Testis (tissue), 3 donors: ENCODE data around the gene MAML2. TPM values are rescaled to one million over a fixed set of nuclear protein-coding genes. Genes with fewer than 3 reads are reported as not detected.

Experiments used
- DNase-seq: peaks from one replicate; pipeline ENCODE4 v3.0.0-alpha.2; 2019
- H3K27ac ChIP-seq, 2 donors: fragments of 200-600 bp; sonication (generic); one replicate each; pipeline ENCODE4 v1.5.1; 2019
- H3K27me3 ChIP-seq: fragments of 200-600 bp; sonication (generic); one replicate; pipeline ENCODE4 v1.5.1; 2019
- H3K36me3 ChIP-seq: fragments of 200-600 bp; sonication (generic); one replicate; pipeline ENCODE4 v1.5.1; 2017; ENCODE audit warnings: low read depth; ENCODE audit errors: missing control alignments
- H3K4me1 ChIP-seq: fragments of 200-600 bp; sonication (generic); one replicate; pipeline ENCODE4 v1.5.1; 2019
- H3K4me3 ChIP-seq, 2 donors: fragments of 200-600 bp; sonication (generic); one replicate each; pipeline ENCODE4 v1.5.1; 2017 to 2019
- H3K9me3 ChIP-seq: fragments of 200-600 bp; sonication (generic); one replicate; pipeline ENCODE4 v1.5.1; 2017
- POLR2A ChIP-seq: fragments of 450-650 bp; IDR thresholded peaks from one replicate; pipeline ENCODE4 v1.6.1; 2017; ENCODE audit warnings: antibody characterized with exemption, mild to moderate bottlenecking, moderate library complexity
- WGBS, 2 donors: methylation state at CpG; one replicate each; pipeline ENCODE4 v1.1.5; 2018; 5-methylcytosine and 5-hydroxymethylcytosine counted together
- intact Hi-C: fragments of 100-400 bp; cut with DNase I; formaldehyde crosslinking; loops from one replicate; pipeline ENCODE4 v1.15.1; 2023; ENCODE audit warnings: low total_unique reads
- polyA plus RNA-seq: library from polyadenylated mRNA; stranded (reverse); fragments of 350-450 nt; fragmentation: Illumina TruSeq; extraction: RNeasy Lipid Tissue Mini Kit (QIAGEN cat#74804); gene quantifications from one replicate; pipeline ENCODE4 v1.2.3, GENCODE V29; 2014; ENCODE audit warnings: low read depth, low replicate concordance; ENCODE audit not compliant: insufficient read depth
- total RNA-seq, 2 donors: library from RNA; depleted of rRNA; stranded (reverse); fragments of >200 nt; gene quantifications; one replicate each; pipeline ENCODE4 v1.2.3, GENCODE V29; 2016
- TF ChIP-seq, protein P1 (sequence below), 3 experiments: fragments of 450-650 bp in 2 of 3; fragments of 200-600 bp in 1 of 3; sonication (generic) in 1 of 3; IDR thresholded peaks; one replicate each; pipeline ENCODE4 v1.5.1; 2016 to 2019; ENCODE audit warnings: antibody characterized with exemption in 3 of 3, mild to moderate bottlenecking in 2 of 3, moderate library complexity in 1 of 3

Gene MAML2
- total and polyA plus RNA-seq, 3 donors from 2014 or later, result 5.1 to 23.6 (median 17.6) TPM

DNA sequence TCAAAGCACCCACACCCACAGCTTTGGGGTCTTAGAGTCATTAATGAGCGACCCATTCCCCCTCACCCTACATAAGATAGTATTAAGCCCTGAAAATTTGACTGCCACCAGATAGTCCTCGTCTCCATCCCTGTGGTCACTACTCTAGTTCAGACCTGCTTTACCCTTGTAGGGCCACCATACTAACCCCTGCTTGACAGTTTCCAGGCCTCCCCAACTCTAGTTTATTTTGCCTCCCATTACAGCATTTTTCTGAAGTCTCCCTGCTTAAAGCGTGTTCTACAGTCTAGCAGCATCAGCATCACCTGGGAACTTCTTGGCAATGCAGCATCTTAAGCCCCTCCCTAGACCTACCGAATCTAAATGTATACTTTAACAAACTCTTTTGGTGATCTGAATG lies 192.4 kb downstream of the MAML2 start:
- 88 to 96% methylated on average over 4 of the region's 4 CpGs for WGBS, 2 donors
- TF ChIP-seq, protein P1, sequence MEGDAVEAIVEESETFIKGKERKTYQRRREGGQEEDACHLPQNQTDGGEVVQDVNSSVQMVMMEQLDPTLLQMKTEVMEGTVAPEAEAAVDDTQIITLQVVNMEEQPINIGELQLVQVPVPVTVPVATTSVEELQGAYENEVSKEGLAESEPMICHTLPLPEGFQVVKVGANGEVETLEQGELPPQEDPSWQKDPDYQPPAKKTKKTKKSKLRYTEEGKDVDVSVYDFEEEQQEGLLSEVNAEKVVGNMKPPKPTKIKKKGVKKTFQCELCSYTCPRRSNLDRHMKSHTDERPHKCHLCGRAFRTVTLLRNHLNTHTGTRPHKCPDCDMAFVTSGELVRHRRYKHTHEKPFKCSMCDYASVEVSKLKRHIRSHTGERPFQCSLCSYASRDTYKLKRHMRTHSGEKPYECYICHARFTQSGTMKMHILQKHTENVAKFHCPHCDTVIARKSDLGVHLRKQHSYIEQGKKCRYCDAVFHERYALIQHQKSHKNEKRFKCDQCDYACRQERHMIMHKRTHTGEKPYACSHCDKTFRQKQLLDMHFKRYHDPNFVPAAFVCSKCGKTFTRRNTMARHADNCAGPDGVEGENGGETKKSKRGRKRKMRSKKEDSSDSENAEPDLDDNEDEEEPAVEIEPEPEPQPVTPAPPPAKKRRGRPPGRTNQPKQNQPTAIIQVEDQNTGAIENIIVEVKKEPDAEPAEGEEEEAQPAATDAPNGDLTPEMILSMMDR (IDR thresholded peaks at IDR 0.05), result no peak
- TF ChIP-seq POLR2A, result no peak
- H3K9me3 ChIP-seq, result no peaks in the 10 kb centered on the region
- peaks cover 15% of the 10 kb centered on the region for H3K4me1 ChIP-seq
- no peak for DNase-seq
- H3K4me3 ChIP-seq, result no peak overlapping the region
- H3K36me3 ChIP-seq, result no peaks in the 10 kb centered on the region
- H3K27ac ChIP-seq, result no peak overlapping the region
- intact Hi-C loops, result no loop called here
- H3K27me3 ChIP-seq, result no peaks in the 10 kb centered on the region

- no peak overlapping the region for H3K27ac ChIP-seq
- intact Hi-C loops, result no loop called here
Observed at GRCh38 chr11:96149743-96150555, 193.0 kb downstream of the MAML2 start.

DNA sequence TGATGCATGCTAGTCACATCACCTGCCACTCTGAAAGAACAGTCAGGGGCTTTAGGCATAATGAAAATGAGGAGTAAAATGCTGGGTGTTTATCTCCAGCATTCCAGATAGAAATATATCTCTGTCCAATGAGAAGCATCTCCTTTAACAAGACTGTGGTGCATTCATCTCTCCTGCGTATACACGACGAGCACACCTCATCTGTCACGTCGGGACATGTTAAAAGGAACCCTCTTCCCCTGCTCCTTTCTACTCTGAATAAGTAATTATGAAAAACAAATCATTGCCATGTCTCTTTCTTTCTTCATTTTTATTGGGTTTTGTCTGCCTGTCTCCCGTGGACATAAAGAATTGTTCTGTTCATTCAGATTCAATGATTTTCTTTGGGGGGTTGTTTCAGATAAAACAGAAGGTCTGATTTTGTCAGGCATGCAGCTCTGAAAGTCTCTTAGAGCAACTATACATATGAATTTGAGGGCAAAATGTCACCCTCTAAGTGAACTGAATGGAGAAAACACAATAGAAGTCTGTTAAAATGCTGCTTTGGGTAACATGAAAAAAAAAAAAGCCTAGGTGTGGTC lies 195.0 kb downstream of the MAML2 start:
- Histone ChIP-seq H3K4me1 (no peaks in the 10 kb centered on the region), H3K4me3 (no peak overlapping the region), H3K27me3 (no peaks in the 10 kb centered on the region), H3K27ac (no peak overlapping the region), H3K36me3 (no peaks in the 10 kb centered on the region), H3K9me3 (no peaks in the 10 kb centered on the region)
- no peak for DNase-seq
- intact Hi-C loops, result no loop called here
- TF ChIP-seq POLR2A, result no peak
- TF ChIP-seq, protein P1 (IDR thresholded peaks at IDR 0.05), result no peak
- WGBS, 2 donors, result 79 to 86% methylated on average over 6 of the region's 6 CpGs

More at GRCh38 chr11:96149743-96150555, 193.0 kb downstream of the MAML2 start:
- Histone ChIP-seq H3K4me3 (no peak overlapping the region), H3K9me3 (no peaks in the 10 kb centered on the region), H3K36me3 (no peaks in the 10 kb centered on the region), H3K4me1 (peaks cover 9% of the 10 kb centered on the region), H3K27me3 (no peaks in the 10 kb centered on the region)
- no peak for TF ChIP-seq POLR2A
- TF ChIP-seq, protein P1 (IDR thresholded peaks at IDR 0.05), result no peak
- no peak for DNase-seq
- WGBS, 2 donors, result 73 to 83% methylated on average over 7 of the region's 7 CpGs

GRCh38 chr11:96147186-96147585 lies 195.8 kb downstream of the MAML2 start:
- Histone ChIP-seq H3K27ac (no peak overlapping the region), H3K9me3 (no peaks in the 10 kb centered on the region), H3K36me3 (no peaks in the 10 kb centered on the region), H3K27me3 (no peaks in the 10 kb centered on the region), H3K4me1 (no peaks in the 10 kb centered on the region), H3K4me3 (no peak overlapping the region)
- 84% methylated on average over 2 of the region's 2 CpGs for WGBS, 2 donors
- TF ChIP-seq, protein P1 (IDR thresholded peaks at IDR 0.05), result no peak
- no peak for TF ChIP-seq POLR2A
- intact Hi-C loops, result no loop called here
- no peak for DNase-seq

DNA sequence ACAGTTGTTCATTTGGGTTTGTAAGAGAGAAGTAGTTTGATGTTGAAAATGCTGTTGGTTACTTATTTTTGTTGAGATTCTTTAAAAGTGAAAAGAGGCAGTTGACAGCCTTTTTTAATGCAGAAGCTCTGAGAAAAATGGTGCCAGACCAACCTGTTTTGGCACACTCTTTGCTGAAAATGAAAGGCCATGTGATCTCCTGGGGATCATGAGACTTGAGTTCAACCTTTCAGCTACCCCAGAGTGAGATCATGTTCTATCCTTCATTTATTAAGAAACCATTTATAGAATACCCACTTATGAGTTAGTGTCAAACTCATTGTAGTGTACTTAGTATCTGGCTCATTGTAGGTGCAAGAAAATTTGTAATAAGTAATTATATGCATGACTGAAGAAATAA lies 196.2 kb downstream of the MAML2 start:
- intact Hi-C loops, result no loop called here

More for the DNA sequence above, 196.2 kb downstream of the MAML2 start:
- DNase-seq, result no peak
- no peaks in the 10 kb centered on the region for H3K36me3 ChIP-seq
- H3K27ac ChIP-seq, result no peak overlapping the region
- H3K9me3 ChIP-seq, result no peaks in the 10 kb centered on the region
- no peak overlapping the region for H3K4me3 ChIP-seq
- no peaks in the 10 kb centered on the region for H3K4me1 ChIP-seq
- TF ChIP-seq, protein P1 (IDR thresholded peaks at IDR 0.05), result no peak
- TF ChIP-seq POLR2A, result no peak
- H3K27me3 ChIP-seq, result no peaks in the 10 kb centered on the region
